Ovary (tissue), 3 donors: ENCODE data around the gene CCDC169.

ENCODE experiments used
- CTCF ChIP-seq, 3 donors: fragments of 450-650 bp in 2 of 3; fragments of 200-600 bp in 1 of 3; IDR thresholded peaks; one replicate each; pipeline versions ENCODE4 v1.5.1 to v1.8.0; 2016 to 2022; ENCODE audit warnings: antibody characterized with exemption in 3 of 3, mild to moderate bottlenecking in 1 of 3
- EP300 ChIP-seq: sonication (generic); formaldehyde crosslinking; IDR thresholded peaks from one replicate; pipeline ENCODE4 v1.6.1; 2017; ENCODE audit warnings: antibody characterized with exemption
- POLR2A ChIP-seq: fragments of 450-650 bp; IDR thresholded peaks from one replicate; pipeline ENCODE4 v1.6.1; 2017; ENCODE audit warnings: antibody characterized with exemption, mild to moderate bottlenecking, moderate library complexity
- donor health status: DM: no; HTN: no; CAD: no.

- TF ChIP-seq CTCF (IDR thresholded peaks at IDR 0.05) = no peak
- TF ChIP-seq EP300 = no peak
- TF ChIP-seq POLR2A = no peak
These were observed 89.9 kb downstream of the CCDC169 start for GRCh38 chr13:36207672-36208071.
